Stimulated activated CD8-positive, alpha-beta memory T cell treated with anti-CD3 and anti-CD28 coated beads, Interleukin-4, amount 100 ng/mL, for 48 hours (primary cell): ENCODE measurements around the gene COL27A1.

Experiments
- DNase-seq: peaks from one replicate; pipeline ENCODE4 v3.0.0-alpha.2; 2020

Gene COL27A1

DNA sequence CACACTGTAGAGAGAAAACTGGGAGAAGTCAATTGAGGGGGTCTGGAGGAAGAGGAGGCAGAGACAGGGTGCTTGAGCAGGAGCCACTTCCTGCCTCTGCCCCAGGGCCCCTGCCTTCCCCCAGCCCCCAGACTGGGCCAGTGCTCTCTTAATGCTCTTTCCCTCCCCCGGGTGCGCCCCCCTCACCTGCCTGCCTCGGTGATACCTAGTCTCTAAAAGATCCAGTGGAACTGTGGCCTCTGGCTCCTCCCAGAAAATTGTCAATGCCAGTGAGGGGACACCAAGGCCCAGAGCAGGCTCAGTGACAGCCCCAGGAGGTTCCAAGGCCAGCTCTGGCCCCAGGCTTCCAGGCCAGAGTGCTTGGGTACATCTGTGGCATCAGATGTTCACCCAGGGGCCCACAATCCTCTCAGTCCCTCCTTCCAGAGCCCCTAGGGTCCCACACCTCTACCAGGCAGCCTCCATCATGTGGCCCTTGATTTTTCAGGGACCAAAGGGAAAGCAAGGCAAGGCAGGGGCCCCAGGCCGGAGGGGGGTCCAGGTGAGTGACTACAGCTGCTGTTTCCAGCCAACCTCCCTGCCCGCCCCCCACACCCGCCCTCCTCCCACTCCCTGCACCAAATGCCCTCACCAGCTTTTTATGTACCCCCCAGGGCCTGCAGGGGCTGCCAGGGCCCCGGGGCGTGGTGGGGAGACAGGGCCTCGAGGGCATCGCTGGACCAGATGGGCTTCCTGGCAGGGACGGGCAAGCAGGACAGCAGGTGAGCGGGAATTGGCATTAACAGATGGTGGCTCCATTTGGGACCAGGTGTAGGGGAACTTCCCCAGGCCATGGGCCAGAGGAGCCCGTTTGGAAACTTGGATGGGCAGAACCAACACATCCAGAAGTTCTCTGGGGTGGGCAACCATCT is 134.5 kb downstream of the COL27A1 start:
- DNase-seq: peak; percentile 20

GRCh38 chr9:114290561-114290986 is 135.2 kb downstream of the COL27A1 start:
- peak; percentile 22 for DNase-seq

DNA sequence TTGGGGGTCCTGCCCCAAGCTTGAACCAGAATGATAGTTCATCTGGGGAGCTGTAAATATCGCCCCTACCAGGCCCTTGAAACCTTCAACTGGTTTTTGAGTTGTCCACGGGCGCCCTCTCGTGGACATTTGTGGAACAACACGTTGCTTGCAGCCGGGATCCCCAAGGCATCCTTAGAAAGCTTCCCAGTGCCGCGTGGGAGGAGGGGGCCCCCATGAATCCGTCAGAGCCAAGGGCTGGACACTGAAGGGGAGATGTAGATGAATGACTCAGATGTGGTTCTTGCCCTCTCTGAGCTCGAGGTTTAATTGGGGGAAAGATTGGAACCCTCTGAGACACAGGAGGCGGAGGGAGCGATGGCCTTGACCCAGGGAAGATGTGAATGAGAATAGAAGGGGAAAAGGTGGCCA is 135.7 kb downstream of the COL27A1 start:
- peak; percentile 88 for DNase-seq

DNA sequence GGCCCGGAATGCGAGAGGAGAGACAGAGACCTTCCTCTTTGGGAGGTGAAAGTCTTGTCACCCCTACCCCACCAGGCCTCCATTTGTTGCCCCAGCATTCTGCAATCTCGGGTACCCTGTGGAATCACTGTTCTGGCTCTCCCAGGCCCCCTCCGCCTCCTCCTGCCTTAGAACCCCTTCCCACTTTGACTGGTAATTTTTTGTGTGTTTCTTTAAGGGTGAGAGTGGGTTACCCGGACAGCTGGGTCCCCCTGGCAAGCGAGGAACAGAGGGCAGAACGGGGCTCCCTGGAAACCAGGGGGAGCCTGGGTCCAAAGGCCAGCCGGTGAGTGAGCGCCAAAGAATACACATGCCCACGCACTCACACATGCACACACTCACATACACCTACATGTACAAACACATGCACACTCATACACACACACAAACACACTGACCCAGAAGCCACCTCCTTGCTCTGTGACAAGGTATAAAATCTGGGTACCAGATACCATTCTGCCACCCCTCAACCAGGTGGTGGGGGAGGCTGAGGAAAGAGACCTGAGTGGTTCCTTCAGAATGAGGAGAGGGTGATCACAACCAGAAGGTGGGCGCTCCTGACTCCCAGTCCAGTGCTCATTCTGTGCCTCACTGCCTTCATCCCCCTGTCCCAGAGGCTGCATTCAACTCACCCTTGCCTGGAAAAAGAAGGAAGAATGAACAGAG is 136.7 kb downstream of the COL27A1 start:
- DNase-seq: peak; percentile 16

GRCh38 chr9:114294664-114295063 is 139.3 kb downstream of the COL27A1 start:
- no peak for DNase-seq

DNA sequence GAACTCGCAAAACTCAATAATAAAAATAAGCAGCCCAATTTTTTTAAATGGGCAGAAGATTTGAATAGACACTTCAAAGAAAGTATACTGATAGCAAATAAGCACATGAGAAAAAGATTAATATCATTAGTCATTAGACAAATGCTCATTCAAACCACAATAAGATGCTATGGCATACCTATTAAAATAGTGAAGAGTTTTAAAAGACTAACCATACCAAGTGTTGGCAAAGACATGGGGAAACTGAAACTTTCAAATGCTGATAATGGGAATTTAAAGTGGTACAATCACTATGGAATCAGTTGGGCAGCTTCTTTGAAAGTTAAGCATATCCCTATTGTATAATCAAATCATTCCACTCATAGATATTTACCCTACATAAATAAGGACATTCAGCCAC is 141.0 kb downstream of the COL27A1 start:
- DNase-seq: no peak

GRCh38 chr9:114299286-114300152 is 144.2 kb downstream of the COL27A1 start:
- peak; percentile 8 for DNase-seq

- DNase-seq: peak; percentile 16
Measured at GRCh38 chr9:114300153-114300845, 145.0 kb downstream of the COL27A1 start.

GRCh38 chr9:114300846-114301797 is 145.8 kb downstream of the COL27A1 start:
- DNase-seq: peak; percentile 7

DNA sequence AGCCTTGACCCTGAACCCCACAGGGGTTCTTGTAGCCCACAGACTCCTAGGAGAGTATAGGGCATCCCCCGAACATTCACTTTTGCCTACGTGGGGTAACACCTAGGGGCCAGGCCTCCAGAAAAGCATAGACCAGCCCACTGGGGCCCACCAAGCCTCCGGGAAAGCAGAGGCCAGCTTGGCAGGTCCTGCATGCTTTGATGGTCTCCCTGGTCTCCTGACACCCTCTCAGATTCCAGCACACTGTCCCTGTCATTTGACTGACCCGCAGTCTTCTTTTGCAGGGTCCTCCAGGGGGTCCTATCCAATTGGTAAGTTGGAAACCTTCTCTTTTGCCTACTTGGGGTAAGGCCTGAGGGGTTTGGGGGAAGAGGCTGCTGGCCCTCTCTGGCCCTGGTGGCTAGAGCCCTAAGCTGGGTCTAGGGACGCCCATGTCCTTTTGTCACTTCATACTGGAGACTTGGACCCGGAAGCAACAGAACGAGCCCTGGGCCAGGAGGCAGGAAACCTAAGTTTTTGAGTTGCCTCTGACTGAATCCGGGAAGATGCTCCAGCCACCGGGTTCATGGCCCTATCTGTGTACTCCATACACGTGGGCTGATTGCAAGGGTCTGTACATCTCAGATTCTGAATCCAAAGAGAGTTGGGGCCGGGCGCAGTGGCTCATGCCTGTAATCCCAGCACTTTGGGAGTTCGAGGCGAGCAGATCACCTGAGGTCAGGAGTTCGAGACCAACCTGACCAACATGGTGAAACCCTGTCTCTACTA is 146.6 kb downstream of the COL27A1 start:
- DNase-seq: peak; percentile 10

- no peak for DNase-seq
Measured at GRCh38 chr9:114302727-114303126, 147.4 kb downstream of the COL27A1 start.

GRCh38 chr9:114303571-114303970 is 148.2 kb downstream of the COL27A1 start:
- peak; percentile 14 for DNase-seq

GRCh38 chr9:114303977-114304376 is 148.6 kb downstream of the COL27A1 start:
- peak; percentile 17 for DNase-seq

GRCh38 chr9:114304416-114305188 is 149.3 kb downstream of the COL27A1 start:
- DNase-seq: peak; percentile 16

GRCh38 chr9:114307899-114308267 is 152.5 kb downstream of the COL27A1 start:
- DNase-seq: no peak

DNA sequence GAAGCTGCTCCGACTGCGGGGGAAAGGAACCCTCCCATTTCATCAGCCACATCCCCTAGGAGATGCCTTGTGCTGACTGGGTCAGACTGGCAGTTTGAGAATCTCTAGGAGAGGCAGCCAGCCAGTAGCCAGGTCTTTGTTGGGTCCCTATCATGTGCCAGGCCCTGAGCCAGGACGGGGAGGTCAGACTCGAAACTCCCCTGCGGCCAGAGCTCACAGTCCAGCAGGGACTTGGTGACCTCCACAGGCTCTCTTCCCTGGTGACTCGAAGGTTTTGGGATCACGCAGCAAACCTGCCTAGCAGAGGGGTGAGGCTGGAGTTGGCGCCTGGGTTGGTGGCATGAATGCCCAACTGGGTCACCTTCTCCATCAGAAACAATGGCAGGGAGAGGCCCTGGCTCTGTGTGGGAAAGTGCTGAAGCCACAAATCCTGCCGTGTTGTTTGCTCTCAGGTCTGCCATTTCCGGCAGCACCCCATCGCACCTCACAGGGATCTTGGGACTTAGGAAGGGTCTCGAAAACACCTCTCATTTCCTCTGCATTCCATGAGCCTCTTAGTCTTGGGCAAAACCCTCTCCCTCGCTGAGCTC is 153.1 kb downstream of the COL27A1 start:
- peak; percentile 18 for DNase-seq

GRCh38 chr9:114309096-114309495 is 153.8 kb downstream of the COL27A1 start:
- peak; percentile 18 for DNase-seq

GRCh38 chr9:114310471-114311450 is 155.4 kb downstream of the COL27A1 start:
- peak; percentile 11 for DNase-seq
